Stimulated activated CD4-positive, alpha-beta T cell treated with anti-CD3 and anti-CD28 coated beads, Interleukin-1b, Interleukin-23, amount 100 ng/mL, for 48 hours (primary cell): ENCODE data around the gene AMMECR1L.
"Not testable (repeated sequence)": the region's sequence is repeated elsewhere in the genome, so short reads cannot be mapped to it uniquely, and the experiment has no call there.

ENCODE experiments used
- DNase-seq: peaks from one replicate; pipeline ENCODE4 v3.0.0-alpha.2; 2020

AMMECR1L gene

DNA sequence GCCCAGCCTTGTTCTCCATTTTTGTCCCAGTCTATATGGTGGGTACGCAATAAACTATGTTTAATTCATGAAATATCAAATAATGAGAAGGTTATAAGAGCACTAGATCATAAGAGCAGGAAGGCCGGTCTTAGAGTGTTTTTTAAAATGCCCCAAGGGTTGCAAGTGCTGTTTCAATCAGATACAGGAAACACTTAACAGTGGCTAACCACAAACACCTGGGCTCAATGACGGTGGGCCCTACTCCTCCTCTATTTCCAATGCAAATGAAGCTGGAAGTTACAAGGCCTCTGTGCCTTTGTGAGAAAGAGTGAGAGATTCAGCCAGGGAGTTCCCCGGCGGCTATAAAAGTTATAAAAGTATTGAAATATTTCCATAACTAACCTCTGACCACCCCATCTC is 55.9 kb downstream of the AMMECR1L start:
- peak; percentile 78 for DNase-seq

DNA sequence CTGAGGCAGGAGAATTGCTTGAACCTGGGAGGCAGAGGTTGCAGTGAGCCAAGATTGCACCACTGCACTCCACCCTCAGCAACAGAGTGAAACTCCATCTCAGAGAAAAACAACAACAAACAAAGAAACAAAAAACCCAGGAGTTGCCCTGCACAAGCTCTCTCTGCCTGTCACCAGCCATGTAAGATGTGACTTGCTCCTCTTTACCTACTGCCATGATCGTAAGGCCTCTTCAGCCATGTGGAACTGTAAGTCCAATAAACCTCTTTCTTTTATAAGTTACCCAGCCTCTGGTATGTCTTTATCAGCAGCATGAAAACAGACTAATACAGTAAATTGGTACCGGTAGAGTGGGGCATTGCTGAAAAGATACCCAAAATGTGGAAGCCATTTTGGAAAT is 59.0 kb downstream of the AMMECR1L start:
- not testable (repeated sequence) for DNase-seq

DNA sequence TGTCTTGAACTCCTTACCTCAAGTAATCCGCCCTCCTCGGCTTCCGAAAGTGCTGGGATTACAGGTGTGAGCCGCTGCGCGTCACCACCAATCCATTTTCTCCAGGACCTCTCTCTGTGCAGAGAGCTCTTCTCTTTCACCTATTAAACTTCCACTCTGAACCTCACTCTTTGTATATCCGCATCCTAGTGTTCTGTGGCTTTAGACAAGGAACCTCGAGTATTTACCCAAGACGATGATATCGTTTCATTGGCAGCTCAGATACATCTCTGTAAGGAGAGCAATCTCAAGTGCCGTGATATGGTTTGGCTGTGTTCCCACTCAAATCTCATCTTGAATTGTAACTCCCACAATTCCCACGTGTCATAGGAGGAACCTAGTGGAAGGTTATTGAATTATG is 59.7 kb downstream of the AMMECR1L start:
- no peak for DNase-seq

DNA sequence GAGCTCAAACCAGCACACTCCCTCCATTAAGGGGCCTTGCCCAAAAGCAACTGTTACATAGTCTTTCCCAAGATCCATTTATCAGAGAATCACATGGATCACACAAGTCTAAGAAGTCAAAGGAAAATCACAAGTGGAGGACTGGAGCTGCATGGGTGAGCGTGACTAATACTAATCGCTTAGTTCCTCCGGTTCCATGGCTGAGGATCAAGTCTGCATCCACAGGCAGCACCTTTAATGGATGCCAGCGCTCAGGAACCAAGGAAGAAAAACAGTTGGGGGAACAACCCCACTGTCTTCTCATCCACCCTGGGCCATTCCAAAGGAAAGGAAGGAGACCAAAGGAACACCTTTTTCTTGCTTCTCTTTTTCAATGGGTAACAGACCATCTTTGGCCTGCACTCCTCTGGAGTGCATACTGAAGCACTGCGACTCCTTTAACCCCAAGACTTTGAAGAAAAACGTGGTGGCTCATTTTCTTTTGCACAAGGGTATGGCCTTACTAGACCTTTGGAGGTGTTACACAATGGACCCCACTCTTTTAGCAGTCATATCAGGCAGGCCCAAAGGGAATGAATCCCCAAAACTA is 65.6 kb downstream of the AMMECR1L start:
- DNase-seq: no peak

DNA sequence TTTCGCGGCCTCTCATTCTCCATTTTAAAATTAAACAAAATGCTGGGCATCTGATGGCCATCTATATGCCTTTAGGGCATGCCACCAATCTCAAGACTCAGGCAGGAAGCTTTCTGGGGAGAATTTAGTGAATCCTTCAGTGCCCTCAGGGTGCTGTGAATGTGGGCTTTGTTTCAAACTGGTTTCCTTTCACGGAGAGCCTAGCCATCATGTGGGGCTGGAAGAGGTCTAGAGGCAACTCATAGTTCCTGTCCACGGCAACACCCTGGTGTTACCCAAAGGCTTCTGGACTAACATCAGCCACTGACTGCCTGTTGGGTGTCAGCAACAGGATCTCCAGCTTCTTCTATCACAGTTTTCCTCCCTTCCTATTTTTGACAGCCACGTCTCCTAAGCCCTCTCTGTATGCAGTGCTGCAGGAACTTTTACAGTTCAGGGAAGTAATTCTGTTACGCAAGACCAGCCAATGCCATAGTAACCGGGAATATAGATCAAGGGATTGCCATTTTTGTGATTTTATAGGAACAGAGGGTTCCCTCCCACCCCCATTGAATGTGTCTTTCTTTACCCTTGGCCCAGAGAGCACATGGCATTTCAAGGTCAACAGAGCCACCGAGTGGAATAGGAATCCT is 66.8 kb downstream of the AMMECR1L start:
- DNase-seq: no peak

DNA sequence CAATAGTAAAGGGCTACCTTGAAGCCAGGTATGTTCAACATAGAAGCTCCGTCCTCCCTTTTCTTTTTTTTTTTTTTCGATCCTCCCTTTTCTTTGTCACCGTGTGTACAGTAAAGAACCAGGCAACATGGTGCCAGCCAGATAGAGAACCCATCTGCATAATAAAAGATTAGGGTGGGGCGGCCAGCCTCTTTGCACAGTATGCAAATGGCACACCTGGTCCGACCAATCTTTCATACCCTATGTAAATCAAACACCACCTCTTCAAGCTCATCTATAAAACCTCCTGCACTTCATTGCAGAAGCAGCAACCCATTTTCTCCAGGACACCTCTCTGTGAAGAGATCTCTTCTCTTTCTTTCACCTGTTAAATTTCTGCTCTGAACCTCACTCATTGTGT is 67.5 kb downstream of the AMMECR1L start:
- no peak for DNase-seq

DNA sequence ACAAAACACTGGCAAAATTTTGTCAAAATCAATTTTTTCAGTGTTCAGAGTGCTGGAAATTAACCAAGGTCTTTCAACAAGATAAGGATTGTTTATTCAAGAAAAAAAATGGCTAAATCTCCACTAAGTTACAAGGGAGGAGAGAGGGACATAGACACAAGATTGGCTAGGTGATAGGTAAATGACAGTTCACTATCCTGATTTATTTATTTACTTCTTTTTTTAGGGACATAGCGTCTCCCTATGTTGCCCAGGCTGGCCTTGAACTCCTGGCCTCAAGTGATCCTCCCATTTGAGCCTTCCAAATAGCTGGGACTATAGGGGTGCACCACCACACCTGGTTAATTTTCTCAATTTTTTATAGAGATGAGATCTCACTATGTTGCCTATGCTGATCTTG is 71.1 kb downstream of the AMMECR1L start:
- no peak for DNase-seq

DNA sequence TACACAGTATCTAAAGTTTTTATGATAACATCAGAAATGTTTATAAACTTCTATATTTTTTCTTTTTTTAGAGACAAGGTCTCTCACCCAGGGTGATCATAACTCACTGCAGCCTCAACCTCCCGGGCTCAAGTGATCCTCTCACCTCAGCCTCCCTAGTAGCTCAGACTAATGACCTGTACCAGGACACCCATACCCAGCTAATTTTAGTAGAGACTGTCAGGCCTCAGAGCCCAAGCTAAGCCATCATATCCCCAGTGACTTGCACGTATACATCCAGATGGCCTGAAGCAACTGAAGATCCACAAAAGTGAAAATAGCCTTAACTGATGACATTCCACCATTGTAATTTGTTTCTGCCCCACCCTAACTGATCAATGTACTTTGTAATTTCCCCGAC is 73.3 kb downstream of the AMMECR1L start:
- DNase-seq: not testable (repeated sequence)
